ENCODE measurements around the gene BTBD2.

DNA sequence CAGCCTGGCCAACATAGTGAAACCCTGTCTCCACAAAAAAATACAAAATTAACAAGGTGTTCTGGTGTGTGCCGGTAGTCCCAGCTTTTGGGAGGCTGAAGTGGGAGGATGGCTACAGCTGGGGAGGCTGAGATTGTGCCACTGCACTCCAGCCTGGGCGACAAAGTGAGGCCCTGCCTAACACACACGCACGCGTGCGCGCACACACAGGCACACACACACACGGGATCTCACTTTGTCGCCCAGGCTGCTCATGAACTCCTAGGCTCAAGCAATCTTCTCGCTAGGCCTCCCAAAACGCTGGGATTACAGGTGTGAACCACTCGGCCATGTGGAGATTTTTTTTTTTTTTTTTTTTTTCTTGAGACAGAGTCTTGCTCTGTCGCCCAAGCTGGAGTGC lies 3.2 kb upstream of the BTBD2 start:
- no peak for TF ChIP-seq EZH2 (IDR thresholded peaks at IDR 0.05; ENCODE audit: low read depth, unreplicated experiment)
- TF ChIP-seq, protein P1, sequence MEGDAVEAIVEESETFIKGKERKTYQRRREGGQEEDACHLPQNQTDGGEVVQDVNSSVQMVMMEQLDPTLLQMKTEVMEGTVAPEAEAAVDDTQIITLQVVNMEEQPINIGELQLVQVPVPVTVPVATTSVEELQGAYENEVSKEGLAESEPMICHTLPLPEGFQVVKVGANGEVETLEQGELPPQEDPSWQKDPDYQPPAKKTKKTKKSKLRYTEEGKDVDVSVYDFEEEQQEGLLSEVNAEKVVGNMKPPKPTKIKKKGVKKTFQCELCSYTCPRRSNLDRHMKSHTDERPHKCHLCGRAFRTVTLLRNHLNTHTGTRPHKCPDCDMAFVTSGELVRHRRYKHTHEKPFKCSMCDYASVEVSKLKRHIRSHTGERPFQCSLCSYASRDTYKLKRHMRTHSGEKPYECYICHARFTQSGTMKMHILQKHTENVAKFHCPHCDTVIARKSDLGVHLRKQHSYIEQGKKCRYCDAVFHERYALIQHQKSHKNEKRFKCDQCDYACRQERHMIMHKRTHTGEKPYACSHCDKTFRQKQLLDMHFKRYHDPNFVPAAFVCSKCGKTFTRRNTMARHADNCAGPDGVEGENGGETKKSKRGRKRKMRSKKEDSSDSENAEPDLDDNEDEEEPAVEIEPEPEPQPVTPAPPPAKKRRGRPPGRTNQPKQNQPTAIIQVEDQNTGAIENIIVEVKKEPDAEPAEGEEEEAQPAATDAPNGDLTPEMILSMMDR (conservative IDR thresholded peaks at IDR 0.05; ENCODE audit: low read depth in 2 of 2) = no peak
- no peak for TF ChIP-seq REST (IDR thresholded peaks at IDR 0.05; ENCODE audit: unreplicated experiment)
- no peak for TF ChIP-seq POLR2AphosphoS5 (IDR thresholded peaks at IDR 0.05; ENCODE audit: low read depth)
- no peak for TF ChIP-seq EZH2phosphoT487 (IDR thresholded peaks at IDR 0.05; ENCODE audit: unreplicated experiment)
- no peak for TF ChIP-seq CREB1 (CRISPR knock-in tag; IDR thresholded peaks at IDR 0.05; ENCODE audit: low read depth)
- TF ChIP-seq STAT1 (IDR thresholded peaks at IDR 0.05; ENCODE audit: unreplicated experiment) = no peak
- TF ChIP-seq NANOG (IDR thresholded peaks at IDR 0.05; ENCODE audit: borderline replicate concordance) = no peak
- TF ChIP-seq JUNB (IDR thresholded peaks at IDR 0.05; ENCODE audit: unreplicated experiment) = no peak
- TF ChIP-seq, protein P2, sequence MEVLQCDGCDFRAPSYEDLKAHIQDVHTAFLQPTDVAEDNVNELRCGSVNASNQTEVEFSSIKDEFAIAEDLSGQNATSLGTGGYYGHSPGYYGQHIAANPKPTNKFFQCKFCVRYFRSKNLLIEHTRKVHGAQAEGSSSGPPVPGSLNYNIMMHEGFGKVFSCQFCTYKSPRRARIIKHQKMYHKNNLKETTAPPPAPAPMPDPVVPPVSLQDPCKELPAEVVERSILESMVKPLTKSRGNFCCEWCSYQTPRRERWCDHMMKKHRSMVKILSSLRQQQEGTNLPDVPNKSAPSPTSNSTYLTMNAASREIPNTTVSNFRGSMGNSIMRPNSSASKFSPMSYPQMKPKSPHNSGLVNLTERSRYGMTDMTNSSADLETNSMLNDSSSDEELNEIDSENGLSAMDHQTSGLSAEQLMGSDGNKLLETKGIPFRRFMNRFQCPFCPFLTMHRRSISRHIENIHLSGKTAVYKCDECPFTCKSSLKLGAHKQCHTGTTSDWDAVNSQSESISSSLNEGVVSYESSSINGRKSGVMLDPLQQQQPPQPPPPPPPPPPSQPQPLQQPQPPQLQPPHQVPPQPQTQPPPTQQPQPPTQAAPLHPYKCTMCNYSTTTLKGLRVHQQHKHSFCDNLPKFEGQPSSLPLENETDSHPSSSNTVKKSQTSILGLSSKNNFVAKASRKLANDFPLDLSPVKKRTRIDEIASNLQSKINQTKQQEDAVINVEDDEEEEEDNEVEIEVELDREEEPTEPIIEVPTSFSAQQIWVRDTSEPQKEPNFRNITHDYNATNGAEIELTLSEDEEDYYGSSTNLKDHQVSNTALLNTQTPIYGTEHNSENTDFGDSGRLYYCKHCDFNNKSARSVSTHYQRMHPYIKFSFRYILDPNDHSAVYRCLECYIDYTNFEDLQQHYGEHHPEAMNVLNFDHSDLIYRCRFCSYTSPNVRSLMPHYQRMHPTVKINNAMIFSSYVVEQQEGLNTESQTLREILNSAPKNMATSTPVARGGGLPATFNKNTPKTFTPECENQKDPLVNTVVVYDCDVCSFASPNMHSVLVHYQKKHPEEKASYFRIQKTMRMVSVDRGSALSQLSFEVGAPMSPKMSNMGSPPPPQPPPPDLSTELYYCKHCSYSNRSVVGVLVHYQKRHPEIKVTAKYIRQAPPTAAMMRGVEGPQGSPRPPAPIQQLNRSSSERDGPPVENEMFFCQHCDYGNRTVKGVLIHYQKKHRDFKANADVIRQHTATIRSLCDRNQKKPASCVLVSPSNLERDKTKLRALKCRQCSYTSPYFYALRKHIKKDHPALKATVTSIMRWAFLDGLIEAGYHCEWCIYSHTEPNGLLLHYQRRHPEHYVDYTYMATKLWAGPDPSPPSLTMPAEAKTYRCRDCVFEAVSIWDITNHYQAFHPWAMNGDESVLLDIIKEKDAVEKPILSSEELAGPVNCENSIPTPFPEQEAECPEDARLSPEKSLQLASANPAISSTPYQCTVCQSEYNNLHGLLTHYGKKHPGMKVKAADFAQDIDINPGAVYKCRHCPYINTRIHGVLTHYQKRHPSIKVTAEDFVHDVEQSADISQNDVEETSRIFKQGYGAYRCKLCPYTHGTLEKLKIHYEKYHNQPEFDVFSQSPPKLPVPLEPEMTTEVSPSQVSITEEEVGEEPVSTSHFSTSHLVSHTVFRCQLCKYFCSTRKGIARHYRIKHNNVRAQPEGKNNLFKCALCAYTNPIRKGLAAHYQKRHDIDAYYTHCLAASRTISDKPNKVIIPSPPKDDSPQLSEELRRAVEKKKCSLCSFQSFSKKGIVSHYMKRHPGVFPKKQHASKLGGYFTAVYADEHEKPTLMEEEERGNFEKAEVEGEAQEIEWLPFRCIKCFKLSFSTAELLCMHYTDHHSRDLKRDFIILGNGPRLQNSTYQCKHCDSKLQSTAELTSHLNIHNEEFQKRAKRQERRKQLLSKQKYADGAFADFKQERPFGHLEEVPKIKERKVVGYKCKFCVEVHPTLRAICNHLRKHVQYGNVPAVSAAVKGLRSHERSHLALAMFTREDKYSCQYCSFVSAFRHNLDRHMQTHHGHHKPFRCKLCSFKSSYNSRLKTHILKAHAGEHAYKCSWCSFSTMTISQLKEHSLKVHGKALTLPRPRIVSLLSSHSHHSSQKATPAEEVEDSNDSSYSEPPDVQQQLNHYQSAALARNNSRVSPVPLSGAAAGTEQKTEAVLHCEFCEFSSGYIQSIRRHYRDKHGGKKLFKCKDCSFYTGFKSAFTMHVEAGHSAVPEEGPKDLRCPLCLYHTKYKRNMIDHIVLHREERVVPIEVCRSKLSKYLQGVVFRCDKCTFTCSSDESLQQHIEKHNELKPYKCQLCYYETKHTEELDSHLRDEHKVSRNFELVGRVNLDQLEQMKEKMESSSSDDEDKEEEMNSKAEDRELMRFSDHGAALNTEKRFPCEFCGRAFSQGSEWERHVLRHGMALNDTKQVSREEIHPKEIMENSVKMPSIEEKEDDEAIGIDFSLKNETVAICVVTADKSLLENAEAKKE (CRISPR knock-in tag; IDR thresholded peaks at IDR 0.05) = no peak
- TF ChIP-seq ZNF114 (CRISPR knock-in tag; IDR thresholded peaks at IDR 0.05) = no peak
- no peak for TF ChIP-seq ETS1 (IDR thresholded peaks at IDR 0.05)
- TF ChIP-seq ZNF331 (CRISPR knock-in tag; IDR thresholded peaks at IDR 0.05; ENCODE audit: low read depth) = no peak
